Measurements from ENCODE around the gene NFIA. TPM values are rescaled to one million over a fixed set of nuclear protein-coding genes. Genes with fewer than 3 reads are reported as not detected.

The NFIA gene
- total RNA-seq, 1 donor from 2014 or later: 111 TPM

- no peak for DNase-seq (ENCODE audit: low spot score)
Observed at GRCh38 chr1:61101536-61101935, 19.2 kb downstream of the NFIA start.

- no peak for DNase-seq (ENCODE audit: low spot score)
Observed at GRCh38 chr1:61102041-61102440, 19.7 kb downstream of the NFIA start.

GRCh38 chr1:61102621-61103020 is 20.3 kb downstream of the NFIA start:
- no peak for DNase-seq (ENCODE audit: low spot score)

GRCh38 chr1:61104220-61104671 is 21.9 kb downstream of the NFIA start:
- no peak for DNase-seq (ENCODE audit: low spot score)

- no peak for DNase-seq (ENCODE audit: low spot score)
Observed at GRCh38 chr1:61107638-61108037, 25.3 kb downstream of the NFIA start.

- DNase-seq (ENCODE audit: low spot score): no peak
Observed at GRCh38 chr1:61109158-61109557, 26.8 kb downstream of the NFIA start.

- DNase-seq (ENCODE audit: low spot score): no peak
Observed at GRCh38 chr1:61109910-61110309, 27.5 kb downstream of the NFIA start.

- DNase-seq (ENCODE audit: low spot score): no peak
Observed at GRCh38 chr1:61110554-61110953, 28.2 kb downstream of the NFIA start.

- no peak for DNase-seq (ENCODE audit: low spot score)
Observed at GRCh38 chr1:61111084-61112004, 29.0 kb downstream of the NFIA start.

GRCh38 chr1:61114178-61114870 is 32.0 kb downstream of the NFIA start:
- DNase-seq (ENCODE audit: low spot score): no peak

- no peak for DNase-seq (ENCODE audit: low spot score)
Observed at GRCh38 chr1:61115436-61115835, 33.1 kb downstream of the NFIA start.

- DNase-seq (ENCODE audit: low spot score): no peak
Observed at GRCh38 chr1:61116421-61116820, 34.1 kb downstream of the NFIA start.

GRCh38 chr1:61117283-61117682 is 34.9 kb downstream of the NFIA start:
- no peak for DNase-seq (ENCODE audit: low spot score)

- DNase-seq (ENCODE audit: low spot score): no peak
Observed at GRCh38 chr1:61119085-61119484, 36.7 kb downstream of the NFIA start.

- DNase-seq (ENCODE audit: low spot score): no peak
Observed at GRCh38 chr1:61120246-61120840, 38.0 kb downstream of the NFIA start.

GRCh38 chr1:61120998-61121397 is 38.6 kb downstream of the NFIA start:
- DNase-seq (ENCODE audit: low spot score): no peak

- DNase-seq (ENCODE audit: low spot score): no peak
Observed at GRCh38 chr1:61121631-61122030, 39.3 kb downstream of the NFIA start.

GRCh38 chr1:61122389-61122788 is 40.0 kb downstream of the NFIA start:
- DNase-seq (ENCODE audit: low spot score): no peak

- DNase-seq (ENCODE audit: low spot score): no peak
Observed at GRCh38 chr1:61123326-61123725, 41.0 kb downstream of the NFIA start.

GRCh38 chr1:61124078-61124477 is 41.7 kb downstream of the NFIA start:
- DNase-seq (ENCODE audit: low spot score): no peak

GRCh38 chr1:61124696-61125095 is 42.3 kb downstream of the NFIA start:
- no peak for DNase-seq (ENCODE audit: low spot score)

GRCh38 chr1:61125263-61125662 is 42.9 kb downstream of the NFIA start:
- DNase-seq (ENCODE audit: low spot score): no peak
